MG63 (cell line): ENCODE data around the gene TJP2. TPM values are rescaled to one million over a fixed set of nuclear protein-coding genes. Genes with fewer than 3 reads are reported as not detected.
A peak's percentile ranks its signal among the peaks of the same experiment; 100 is the strongest.

Experiments used
- DNase-seq: peaks from one replicate; pipeline ENCODE4 v3.0.0-alpha.2; 2020
- H3K27me3 ChIP-seq: fragments of 250-450 bp; sonication (Bioruptor Pico); 2 replicates; pipeline ENCODE4 v1.5.1; 2020; ENCODE audit warnings: mild to moderate bottlenecking, moderate library complexity
- H3K36me3 ChIP-seq: fragments of 250-450 bp; sonication (Bioruptor Pico); 2 replicates; pipeline ENCODE4 v1.5.1; 2020; ENCODE audit warnings: mild to moderate bottlenecking, moderate library complexity
- H3K4me3 ChIP-seq: fragments of 250-450 bp; sonication (Bioruptor Pico); 2 replicates; pipeline ENCODE4 v1.5.1; 2020; ENCODE audit warnings: mild to moderate bottlenecking, moderate library complexity
- H3K9me3 ChIP-seq: fragments of 250-450 bp; sonication (Bioruptor Pico); 2 replicates; pipeline ENCODE4 v1.5.1; 2020; ENCODE audit warnings: mild to moderate bottlenecking, moderate library complexity
- total RNA-seq: library from RNA; depleted of rRNA; stranded (reverse); fragments of >200 nt; shearing (Covaris generic); gene quantifications from 2 replicates; pipeline ENCODE4 v1.2.3, GENCODE V29; 2014; ENCODE audit warnings: low replicate concordance; rRNA removed

TJP2 gene
- 10.1 and 11.5 TPM in 2 replicates for total RNA-seq

- DNase-seq = peak; percentile 81
- no peaks in the 10 kb centered on the region for H3K36me3 ChIP-seq
- no peaks in the 10 kb centered on the region for H3K9me3 ChIP-seq
- H3K27me3 ChIP-seq = no peaks in the 10 kb centered on the region
- peak within 1 kb of the TSS; percentile 64 for H3K4me3 ChIP-seq
These were observed at the start of gene TJP2 for GRCh38 chr9:69173891-69174615. Gene TJP2 (plus strand): TSS chr9:69174277. CDS start chr9:69174373, 96 bp downstream.

GRCh38 chr9:69130456-69131441, 43.3 kb upstream of the TJP2 start:
- Histone ChIP-seq H3K36me3 (no peaks in the 10 kb centered on the region), H3K27me3 (no peaks in the 10 kb centered on the region), H3K4me3 (no peak overlapping the region), H3K9me3 (no peaks in the 10 kb centered on the region)
- DNase-seq = no peak

- no peaks in the 10 kb centered on the region for H3K27me3 ChIP-seq
- no peak overlapping the region for H3K4me3 ChIP-seq
- DNase-seq = peak; percentile 15
- no peaks in the 10 kb centered on the region for H3K9me3 ChIP-seq
- no peaks in the 10 kb centered on the region for H3K36me3 ChIP-seq
These were observed 42.4 kb upstream of the TJP2 start for GRCh38 chr9:69131682-69132081.

GRCh38 chr9:69132361-69132760, 41.7 kb upstream of the TJP2 start:
- Histone ChIP-seq H3K4me3 (no peak overlapping the region), H3K27me3 (no peaks in the 10 kb centered on the region), H3K36me3 (no peaks in the 10 kb centered on the region), H3K9me3 (no peaks in the 10 kb centered on the region)
- no peak for DNase-seq

- Histone ChIP-seq H3K36me3 (no peaks in the 10 kb centered on the region), H3K27me3 (no peaks in the 10 kb centered on the region), H3K9me3 (no peaks in the 10 kb centered on the region), H3K4me3 (no peak overlapping the region)
- no peak for DNase-seq
These were observed 39.7 kb upstream of the TJP2 start for GRCh38 chr9:69134412-69134811.

- Histone ChIP-seq H3K36me3 (no peaks in the 10 kb centered on the region), H3K27me3 (no peaks in the 10 kb centered on the region), H3K4me3 (no peak overlapping the region), H3K9me3 (no peaks in the 10 kb centered on the region)
- DNase-seq = no peak
These were observed 37.9 kb upstream of the TJP2 start for GRCh38 chr9:69136185-69136584.

- Histone ChIP-seq H3K4me3 (no peak overlapping the region), H3K9me3 (no peaks in the 10 kb centered on the region), H3K36me3 (no peaks in the 10 kb centered on the region), H3K27me3 (no peaks in the 10 kb centered on the region)
- no peak for DNase-seq
These were observed 37.3 kb upstream of the TJP2 start for GRCh38 chr9:69136779-69137178.

- Histone ChIP-seq H3K4me3 (no peak overlapping the region), H3K36me3 (no peaks in the 10 kb centered on the region), H3K27me3 (no peaks in the 10 kb centered on the region), H3K9me3 (no peaks in the 10 kb centered on the region)
- DNase-seq = no peak
These were observed 36.8 kb upstream of the TJP2 start for GRCh38 chr9:69137311-69137710.

GRCh38 chr9:69139596-69139995, 34.5 kb upstream of the TJP2 start:
- H3K36me3 ChIP-seq = no peaks in the 10 kb centered on the region
- no peak overlapping the region for H3K4me3 ChIP-seq
- no peaks in the 10 kb centered on the region for H3K9me3 ChIP-seq
- no peaks in the 10 kb centered on the region for H3K27me3 ChIP-seq
- no peak for DNase-seq

GRCh38 chr9:69140123-69140735, 33.8 kb upstream of the TJP2 start:
- DNase-seq = no peak
- Histone ChIP-seq H3K9me3 (no peaks in the 10 kb centered on the region), H3K36me3 (no peaks in the 10 kb centered on the region), H3K4me3 (no peak overlapping the region), H3K27me3 (no peaks in the 10 kb centered on the region)

GRCh38 chr9:69141851-69142250, 32.2 kb upstream of the TJP2 start:
- DNase-seq = no peak
- H3K36me3 ChIP-seq = no peaks in the 10 kb centered on the region
- H3K9me3 ChIP-seq = no peaks in the 10 kb centered on the region
- no peaks in the 10 kb centered on the region for H3K27me3 ChIP-seq
- no peak overlapping the region for H3K4me3 ChIP-seq

GRCh38 chr9:69143291-69143690, 30.8 kb upstream of the TJP2 start:
- DNase-seq = no peak
- Histone ChIP-seq H3K27me3 (no peaks in the 10 kb centered on the region), H3K36me3 (no peaks in the 10 kb centered on the region), H3K4me3 (no peak overlapping the region), H3K9me3 (no peaks in the 10 kb centered on the region)

- Histone ChIP-seq H3K36me3 (no peaks in the 10 kb centered on the region), H3K9me3 (no peaks in the 10 kb centered on the region), H3K4me3 (no peak overlapping the region), H3K27me3 (no peaks in the 10 kb centered on the region)
- DNase-seq = no peak
These were observed 28.8 kb upstream of the TJP2 start for GRCh38 chr9:69145144-69145715.

- H3K4me3 ChIP-seq = no peak overlapping the region
- H3K36me3 ChIP-seq = no peaks in the 10 kb centered on the region
- no peak for DNase-seq
- no peaks in the 10 kb centered on the region for H3K9me3 ChIP-seq
- no peaks in the 10 kb centered on the region for H3K27me3 ChIP-seq
These were observed 26.8 kb upstream of the TJP2 start for GRCh38 chr9:69147041-69147834.

- no peak for DNase-seq
- Histone ChIP-seq H3K9me3 (no peaks in the 10 kb centered on the region), H3K4me3 (no peak overlapping the region), H3K27me3 (no peaks in the 10 kb centered on the region), H3K36me3 (no peaks in the 10 kb centered on the region)
These were observed 24.7 kb upstream of the TJP2 start for GRCh38 chr9:69149321-69149807.

GRCh38 chr9:69151506-69151905, 22.6 kb upstream of the TJP2 start:
- no peaks in the 10 kb centered on the region for H3K36me3 ChIP-seq
- H3K4me3 ChIP-seq = no peak overlapping the region
- H3K9me3 ChIP-seq = no peaks in the 10 kb centered on the region
- DNase-seq = no peak
- no peaks in the 10 kb centered on the region for H3K27me3 ChIP-seq
